Fibroblast of skin of abdomen (primary cell): ENCODE measurements around the gene CDK14.
"Not testable (repeated sequence)": the region's sequence is repeated elsewhere in the genome, so short reads cannot be mapped to it uniquely, and the experiment has no call there.

Source experiments
- DNase-seq: peaks from one replicate; pipeline ENCODE4 v3.0.0-alpha.2; 2013

CDK14 gene

DNA sequence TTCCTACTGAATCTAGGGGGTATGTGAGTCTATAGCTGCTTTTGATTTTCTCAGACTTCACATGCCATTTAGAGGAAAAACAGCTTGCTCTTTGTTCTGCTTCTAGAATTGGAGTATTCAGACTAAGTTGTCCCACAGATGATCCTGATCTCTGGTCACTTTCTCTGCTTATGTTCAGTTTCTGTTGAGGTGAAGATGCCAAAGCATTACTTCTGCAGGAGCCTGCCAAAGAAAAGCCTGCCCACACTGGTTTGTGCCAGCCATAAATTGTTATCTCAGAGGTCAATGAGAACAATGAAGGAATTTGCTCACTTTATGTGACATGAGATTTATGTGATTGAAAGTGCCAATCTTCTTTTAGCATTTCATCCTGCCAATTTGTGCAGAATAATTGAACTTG is 163.6 kb downstream of the CDK14 start:
- DNase-seq: no peak

GRCh38 chr7:90760892-90761291 is 164.8 kb downstream of the CDK14 start:
- peak; percentile 45 for DNase-seq

DNA sequence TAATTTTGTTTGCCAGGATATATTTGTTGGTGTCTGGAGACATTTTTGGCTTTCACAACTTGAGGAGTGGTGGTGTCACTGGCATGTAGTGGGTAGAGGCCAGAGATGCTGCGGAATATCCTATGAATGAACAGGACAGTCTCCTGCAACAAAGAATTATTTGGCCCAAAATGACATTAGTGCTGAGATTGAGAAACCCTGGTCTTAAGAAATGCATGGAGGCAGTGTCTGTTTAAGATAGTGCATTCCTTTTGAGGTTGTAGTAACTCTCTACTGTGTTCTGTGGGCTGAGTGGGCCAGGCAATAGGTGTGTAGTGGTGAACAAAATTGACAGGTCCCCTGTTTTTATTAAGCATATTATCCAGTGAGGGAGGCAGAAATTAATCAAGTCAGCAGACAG is 165.5 kb downstream of the CDK14 start:
- no peak for DNase-seq

DNA sequence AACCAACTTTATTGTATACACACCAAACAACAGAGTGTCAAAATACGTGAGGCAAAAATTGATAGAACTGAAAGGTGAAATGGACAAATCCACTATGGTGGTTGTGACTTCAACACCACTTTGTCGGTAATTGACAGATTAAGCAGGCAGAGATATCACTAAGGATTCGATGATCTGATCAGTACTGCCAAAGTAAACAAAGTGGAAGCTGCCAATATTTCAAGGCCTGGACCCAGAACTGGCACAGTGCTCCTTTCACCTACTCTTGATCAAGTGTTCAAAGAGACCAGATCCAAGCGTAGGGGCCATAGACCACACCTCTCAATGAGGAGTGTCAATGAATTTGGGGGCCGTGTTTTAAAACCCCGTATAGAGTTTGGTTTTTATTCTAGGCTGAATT is 167.0 kb downstream of the CDK14 start:
- no peak for DNase-seq

DNA sequence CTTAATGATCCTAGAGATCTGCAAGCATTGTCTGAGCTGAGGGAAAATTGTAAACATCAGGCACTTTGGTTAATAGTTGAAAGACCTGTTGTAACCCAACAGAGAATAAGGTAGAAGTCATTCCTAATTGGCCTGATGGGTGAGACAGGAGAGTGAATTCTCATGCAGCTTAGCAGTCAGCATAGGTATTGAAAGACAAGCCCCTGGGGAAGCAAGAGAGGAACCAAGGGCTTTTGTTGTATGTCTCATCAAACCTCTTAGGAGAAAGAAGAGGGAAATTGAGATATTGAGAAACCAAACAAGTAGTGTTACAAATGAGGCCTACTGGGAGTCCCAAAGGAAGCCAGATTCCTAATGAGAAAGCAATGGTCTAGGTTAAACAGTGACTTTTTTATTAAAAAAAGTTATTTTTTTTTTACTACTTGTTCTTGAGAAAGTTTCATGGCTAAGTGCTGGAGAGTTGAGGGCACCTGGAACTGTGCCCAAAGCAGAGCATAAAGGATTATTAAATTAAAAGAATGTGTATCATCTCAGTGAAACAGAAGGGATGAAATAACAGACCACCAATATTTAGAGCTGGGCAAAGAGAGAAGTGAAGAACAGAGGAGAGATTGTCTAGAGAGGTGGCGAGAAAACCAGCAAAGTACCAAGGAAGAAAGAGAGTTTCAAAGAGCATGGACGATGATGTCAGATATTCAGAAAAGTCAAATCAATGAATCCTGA is 168.9 kb downstream of the CDK14 start:
- DNase-seq: no peak

- peak; percentile 36 for DNase-seq
Measured at GRCh38 chr7:90766814-90767564, 170.9 kb downstream of the CDK14 start.

DNA sequence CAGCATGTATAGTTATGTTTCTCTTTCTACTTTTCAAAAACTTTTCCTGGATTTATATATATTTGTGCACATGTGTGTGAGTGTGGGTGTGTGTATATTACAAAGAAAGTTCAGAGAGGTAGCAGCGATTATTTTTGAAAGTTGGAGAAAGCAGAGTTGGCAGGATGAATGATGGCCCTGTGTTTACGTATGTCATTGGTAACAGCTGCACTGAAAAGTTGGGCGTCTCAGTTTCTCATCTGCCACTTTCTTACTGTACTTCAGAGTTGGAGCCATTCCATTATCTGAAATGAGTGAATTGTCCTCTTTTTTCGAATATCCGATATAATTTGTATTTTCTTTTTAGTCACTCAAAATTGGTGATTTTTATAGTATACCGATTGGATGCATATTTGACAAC is 172.2 kb downstream of the CDK14 start:
- no peak for DNase-seq

- no peak for DNase-seq
Measured at GRCh38 chr7:90769036-90769435, 172.9 kb downstream of the CDK14 start.

DNA sequence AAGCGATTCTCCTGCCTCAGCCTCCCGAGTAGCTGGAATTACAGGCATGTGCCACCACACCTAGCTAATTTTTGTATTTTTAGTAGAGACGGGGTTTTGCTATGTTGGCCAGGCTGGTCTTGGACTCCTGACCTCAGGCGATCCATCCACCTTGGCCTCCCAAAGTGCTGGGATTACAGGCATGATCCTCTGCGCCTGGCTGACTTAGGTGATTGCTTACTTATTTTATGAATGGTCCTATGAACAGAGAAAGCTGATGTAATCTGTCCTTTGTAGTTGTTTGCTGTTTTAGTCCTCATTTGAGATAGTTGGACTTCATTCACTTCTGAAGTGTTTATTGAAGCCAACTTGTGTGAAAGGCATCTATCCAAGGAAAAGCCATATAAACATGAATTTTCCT is 173.4 kb downstream of the CDK14 start:
- DNase-seq: not testable (repeated sequence)

GRCh38 chr7:90771281-90771680 is 175.2 kb downstream of the CDK14 start:
- peak; percentile 42 for DNase-seq

DNA sequence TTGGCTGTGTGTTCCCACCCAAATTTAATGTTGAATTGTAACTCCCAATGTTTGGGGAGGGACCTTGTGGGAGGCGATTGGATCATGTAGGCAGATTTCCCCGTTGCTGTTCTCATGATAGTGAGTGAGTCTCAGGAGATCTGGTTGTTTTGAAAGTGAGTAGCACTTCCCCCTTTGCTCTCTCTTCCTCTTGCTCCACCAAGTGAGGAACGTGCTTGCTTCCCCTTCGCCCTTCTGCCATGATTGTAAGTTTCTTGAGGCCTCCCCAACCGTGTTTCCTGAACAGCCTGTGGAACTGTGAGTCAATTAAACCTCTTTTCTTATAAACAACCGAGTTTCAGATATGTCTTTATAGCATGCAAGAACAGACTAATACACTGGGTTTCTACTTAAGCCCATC is 176.3 kb downstream of the CDK14 start:
- DNase-seq: no peak

DNA sequence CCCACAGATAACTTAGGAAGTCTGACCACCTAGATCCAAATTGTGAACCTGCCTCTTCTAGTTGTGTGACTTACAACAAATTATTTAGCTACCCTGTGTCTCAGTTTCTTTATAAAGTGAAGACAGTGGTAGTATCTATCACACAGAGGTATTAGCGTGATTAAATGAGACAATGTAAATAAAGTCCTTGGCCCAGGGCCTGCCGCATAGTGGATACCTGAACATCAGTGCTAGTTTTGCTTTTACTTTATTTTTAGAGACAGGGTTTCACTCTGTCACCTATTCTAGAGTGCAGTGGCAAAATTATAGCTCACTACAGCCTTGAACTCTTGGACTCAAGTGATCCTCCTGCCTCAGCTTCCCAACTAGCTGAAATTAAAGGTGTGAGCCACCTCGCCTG is 177.1 kb downstream of the CDK14 start:
- DNase-seq: no peak

- DNase-seq: no peak
Measured at GRCh38 chr7:90774706-90775105, 178.6 kb downstream of the CDK14 start.

DNA sequence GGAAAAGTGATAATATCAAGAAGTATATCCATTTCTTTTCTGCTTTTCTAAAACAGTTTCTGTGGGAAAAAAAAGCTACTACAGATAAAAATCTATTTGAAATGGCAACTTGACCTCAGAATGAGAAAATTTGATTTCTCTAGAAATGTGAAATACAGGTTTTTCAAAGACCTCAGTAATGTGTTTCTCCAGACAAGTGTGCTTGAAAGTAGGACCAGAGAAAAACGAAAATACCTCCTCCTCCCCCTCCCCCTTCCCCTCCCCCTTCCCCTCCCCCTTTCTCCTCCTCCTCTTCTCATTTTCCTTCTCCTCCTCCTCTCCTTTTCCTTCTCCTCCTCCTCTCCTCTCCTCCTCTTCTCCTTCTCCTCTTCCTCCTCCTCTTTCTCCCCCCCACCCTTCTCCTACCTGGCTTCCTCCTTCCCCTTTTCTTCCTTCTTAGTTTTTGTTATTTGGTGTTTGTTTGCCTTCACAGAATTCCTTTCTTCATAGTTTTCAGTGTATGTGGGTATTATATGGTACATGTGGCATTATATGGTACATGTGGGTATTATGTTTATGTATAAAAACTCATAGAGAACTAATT is 179.4 kb downstream of the CDK14 start:
- no peak for DNase-seq

DNA sequence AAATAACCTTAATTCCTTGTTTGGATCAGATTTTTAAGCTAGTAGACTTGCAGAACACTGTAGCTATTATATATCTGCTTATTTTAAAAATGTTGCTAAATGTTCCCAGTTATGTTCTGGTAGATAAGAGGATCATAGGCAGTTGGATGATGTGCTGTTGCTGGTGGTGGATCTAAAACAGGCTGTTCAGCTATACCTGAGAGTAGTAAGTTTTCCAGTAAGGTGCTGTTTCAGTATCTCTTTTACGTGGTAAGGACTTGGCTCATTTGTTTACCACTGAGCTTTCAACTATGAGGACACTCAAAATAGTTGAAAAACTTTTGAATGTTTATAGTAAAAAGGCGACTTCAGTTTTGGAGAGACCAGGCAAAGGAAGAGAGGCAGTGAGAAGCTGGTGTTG is 180.9 kb downstream of the CDK14 start:
- no peak for DNase-seq

DNA sequence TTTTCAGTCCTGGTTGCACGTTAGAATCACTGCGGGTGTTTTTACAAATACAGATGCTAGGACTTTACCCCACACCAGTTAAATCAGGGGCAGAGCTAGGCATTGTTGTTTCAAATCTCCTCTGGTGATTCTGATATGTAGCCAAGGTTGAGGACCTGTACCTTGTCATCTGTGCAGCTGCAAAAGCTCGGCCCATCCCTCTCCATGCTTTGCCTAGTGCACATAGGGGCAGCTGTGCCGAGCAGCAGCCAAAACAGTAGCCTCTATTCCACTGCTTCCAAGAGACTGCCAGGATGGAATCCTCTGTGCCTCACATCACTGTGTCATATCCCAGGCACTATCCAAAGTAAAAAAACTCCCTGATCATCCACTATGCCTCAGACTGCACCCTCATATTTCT is 181.3 kb downstream of the CDK14 start:
- DNase-seq: no peak

GRCh38 chr7:90777886-90778285 is 181.8 kb downstream of the CDK14 start:
- DNase-seq: peak; percentile 28

DNA sequence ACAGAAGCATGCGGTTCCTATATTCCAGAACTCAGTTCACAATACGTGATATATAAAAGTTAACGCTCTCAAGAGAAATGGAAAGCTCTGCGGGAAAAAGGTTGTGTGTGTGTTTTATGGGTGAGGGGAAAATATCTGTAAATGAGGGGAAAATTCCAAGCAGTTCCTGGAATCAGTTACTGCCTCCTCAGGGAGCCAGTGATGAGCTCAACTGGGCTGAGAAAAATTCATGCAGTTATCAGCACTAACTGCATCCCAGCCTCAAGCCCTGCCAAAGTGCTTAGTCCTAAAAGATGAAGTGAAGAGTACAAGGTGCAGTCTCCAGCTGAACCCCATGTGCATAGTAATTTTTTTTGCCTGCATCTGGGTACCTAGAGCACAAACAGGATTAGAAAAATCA is 191.9 kb downstream of the CDK14 start:
- DNase-seq: peak; percentile 18

GRCh38 chr7:90789736-90790306 is 193.7 kb downstream of the CDK14 start:
- DNase-seq: no peak

DNA sequence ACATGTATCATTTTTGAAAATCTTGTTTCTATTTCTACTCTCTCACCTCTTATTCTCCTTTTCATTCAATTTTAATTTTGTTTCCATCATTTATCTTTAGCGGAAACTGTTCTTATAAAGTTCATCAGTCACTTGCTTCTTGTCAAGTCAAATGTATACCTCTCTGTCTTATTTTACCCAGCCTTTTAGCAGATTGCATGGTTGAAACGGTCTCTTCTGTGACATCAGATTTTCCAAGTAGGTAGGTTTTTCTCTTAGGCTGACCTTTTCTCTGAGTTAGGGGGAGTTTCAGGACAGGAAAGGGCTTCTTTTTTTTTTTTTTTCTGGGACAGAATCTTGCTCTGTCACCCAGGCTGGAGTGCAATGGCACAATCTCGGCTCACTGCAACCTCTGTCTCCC is 195.5 kb downstream of the CDK14 start:
- DNase-seq: no peak

DNA sequence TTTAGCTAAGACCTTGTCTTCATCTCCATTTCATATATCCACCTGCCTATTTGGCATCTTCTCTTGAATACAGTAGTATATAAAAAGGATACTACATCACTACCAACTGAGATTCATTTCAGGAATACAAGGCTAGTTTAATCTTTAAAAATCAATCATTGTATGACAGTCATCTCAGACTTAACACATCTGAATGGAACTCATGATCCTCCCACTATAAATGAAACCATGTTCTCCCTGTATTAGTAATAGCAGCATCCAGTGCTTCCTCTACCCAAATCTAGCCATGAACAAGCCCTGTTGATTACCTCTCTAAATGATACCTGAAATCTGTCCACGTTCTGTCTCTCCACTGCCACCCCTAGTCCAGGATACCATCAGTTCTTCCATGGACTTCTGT is 196.2 kb downstream of the CDK14 start:
- no peak for DNase-seq

- not testable (repeated sequence) for DNase-seq
Measured at GRCh38 chr7:90794234-90794633, 198.1 kb downstream of the CDK14 start.

DNA sequence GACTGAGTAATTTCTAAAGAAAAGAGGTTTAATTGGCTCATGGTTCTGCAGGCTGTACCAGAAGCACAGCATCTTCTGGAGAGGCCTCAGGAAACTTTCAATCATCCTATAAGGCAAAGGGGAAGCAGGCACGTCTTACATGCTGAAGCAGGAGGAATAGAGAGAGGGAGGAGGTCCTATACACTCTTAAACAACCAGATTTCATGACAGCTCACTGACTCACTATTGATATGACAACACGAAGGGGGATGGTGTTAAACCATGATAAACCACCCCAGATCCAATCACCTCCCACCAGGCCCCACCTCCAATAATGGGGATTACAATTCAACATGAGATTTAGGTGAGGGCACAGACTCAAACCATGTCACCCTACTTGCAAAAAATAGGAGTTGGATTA is 201.5 kb downstream of the CDK14 start:
- peak; percentile 15 for DNase-seq

DNA sequence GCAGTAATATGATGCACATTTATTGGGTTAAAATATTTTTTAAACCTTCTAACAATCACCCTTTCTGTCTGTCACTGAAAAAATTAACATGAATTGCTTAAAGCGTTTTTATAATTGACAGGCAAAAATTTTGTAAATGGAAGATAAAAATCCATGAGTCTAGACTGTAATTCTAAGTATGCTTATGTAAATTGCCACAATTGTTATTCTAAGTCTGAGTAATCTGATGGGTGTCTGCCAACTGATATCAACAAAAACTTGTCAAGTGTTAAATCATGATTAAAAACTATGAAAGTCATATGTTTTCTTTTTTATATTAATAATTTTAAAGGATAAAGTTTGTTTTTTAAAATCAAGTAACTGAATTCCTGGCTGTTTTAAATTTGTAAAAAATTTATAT is 208.2 kb downstream of the CDK14 start:
- DNase-seq: peak; percentile 41
